ENCODE data around the gene SNRPE.
"Not testable (repeated sequence)": the region's sequence is repeated elsewhere in the genome, so short reads cannot be mapped to it uniquely, and the experiment has no call there.

Gene SNRPE

DNA sequence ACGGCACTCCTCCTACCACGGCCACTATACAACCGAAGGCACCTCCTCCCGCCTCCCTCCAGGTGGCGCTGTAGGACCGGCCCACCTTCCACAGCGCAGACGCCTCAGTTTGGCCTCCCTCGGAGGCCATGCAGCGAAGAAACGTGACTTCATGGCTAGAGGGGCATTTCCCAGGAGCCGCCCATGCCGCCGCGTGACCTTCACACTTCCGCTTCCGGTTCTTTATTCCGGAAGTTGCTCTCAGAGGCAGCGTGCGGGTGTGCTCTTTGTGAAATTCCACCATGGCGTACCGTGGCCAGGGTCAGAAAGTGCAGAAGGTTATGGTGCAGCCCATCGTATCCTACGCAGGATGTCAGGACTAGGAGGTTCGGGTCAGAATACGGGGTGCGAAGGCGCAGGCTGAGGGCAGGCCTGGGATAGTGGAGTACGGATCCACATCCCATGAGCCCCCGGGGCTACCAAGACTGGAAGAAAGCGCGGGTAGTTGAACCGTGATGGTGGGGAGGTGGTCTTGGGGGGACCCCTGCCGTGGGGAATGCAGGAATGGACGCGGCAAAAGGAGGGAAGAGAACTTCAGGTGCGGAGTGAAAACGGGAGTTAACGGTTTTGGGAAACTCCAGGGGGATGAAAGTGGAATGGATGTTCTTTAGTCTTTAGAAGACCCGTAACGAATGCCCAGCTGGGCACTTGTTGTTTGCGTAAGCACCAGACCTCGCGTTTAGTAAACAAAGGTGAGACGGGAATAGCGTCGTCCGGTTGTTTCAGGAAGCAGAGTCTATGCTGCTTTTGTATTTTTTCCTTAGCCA is at the start of gene SNRPE:
TSS of gene SNRPE (plus strand) at position 221 of the 806 bp plus-strand sequence. CDS start at position 282, 61 bp downstream.
- DNase-seq (ENCODE audit: low read depth) = peak; percentile 95

DNA sequence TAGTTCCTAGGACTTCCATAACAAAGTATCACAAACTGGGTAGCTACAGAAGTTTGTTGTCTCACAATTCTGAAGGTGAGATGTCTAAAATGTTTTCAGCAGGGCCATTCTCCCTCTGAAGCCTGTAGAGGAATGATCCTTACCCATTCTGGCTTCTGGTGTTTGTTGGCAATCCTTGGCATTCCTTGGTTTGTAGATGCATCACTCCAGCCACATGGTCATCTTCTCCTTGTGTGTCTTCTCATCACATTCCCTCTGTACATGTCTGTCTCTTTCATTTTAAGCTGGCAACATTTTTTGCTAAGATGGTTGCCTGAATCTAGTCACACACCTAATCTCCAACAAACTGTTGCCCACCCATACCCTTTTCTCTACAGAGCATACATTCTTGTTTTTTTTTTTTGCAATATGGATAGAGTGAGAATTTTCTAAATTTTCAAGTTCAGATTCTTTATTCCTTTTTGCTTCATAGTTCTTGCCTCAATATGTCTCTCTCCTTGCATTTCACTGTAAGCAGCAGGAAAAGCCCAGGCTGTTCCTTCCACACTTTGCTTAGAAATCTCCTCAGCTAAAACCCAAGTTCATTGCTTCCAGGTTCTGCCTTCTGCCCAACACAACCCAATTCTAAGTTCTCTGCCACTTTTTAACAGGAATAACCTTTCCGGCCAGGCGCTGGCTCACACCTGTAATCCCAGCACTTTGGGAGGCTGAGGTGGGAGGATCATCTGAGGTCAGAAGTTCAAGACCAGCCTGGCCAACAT is 47.6 kb upstream of the SNRPE start:
- DNase-seq (ENCODE audit: low read depth) = no peak

DNA sequence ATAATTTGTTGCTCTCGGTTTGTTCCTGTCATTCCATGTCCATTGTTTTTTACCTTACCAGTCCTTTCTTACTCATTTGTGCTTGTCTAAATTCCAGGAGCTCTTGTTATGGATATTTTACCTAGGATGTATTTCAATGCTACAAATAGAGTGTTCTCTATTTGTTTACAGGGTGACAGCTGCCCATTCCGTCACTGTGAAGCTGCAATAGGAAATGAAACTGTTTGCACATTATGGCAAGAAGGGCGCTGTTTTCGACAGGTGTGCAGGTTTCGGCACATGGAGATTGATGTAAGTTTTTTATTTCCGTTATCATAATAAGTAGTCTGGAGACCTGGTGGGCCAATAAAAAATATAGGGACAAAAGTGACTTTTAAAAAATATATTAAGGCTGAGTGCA is 43.0 kb upstream of the SNRPE start:
- DNase-seq (ENCODE audit: low read depth) = no peak

DNA sequence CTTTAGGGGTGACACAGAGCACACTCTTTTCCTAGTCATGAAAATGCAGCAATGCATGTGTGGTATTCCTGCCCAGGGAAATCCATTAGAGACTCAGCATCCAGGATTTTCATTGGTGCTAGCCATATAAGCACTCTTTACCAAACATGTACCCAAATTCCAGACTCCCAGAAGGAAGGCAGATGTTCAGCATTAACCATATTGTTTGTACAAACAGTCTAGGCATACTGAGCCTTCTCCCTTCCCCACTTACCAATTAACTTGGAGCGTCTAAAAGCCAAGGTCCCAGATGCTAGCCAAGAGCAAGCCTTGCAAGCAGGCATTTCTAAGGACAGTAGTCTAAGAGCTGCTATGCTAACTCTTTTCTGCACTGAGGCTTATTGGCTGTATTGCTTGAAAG is 38.1 kb upstream of the SNRPE start:
- no peak for DNase-seq (ENCODE audit: low read depth)

DNA sequence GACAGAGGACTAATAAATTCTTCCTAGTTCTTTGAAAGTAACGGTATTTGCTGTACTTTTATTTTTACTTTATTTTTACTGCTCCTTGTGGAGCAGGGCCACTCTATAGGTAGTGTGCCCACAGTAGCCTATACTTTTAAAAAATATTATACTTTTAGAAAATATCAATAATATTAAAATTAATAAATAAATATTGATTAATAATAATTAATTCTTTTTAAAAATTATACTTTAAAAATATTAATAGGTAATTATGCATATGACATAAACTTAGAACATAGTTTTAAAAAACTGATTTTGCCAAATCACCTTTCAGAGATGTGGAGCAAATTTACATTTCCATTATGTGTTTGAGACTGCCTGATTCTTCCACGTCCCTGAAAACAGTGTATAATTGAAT is 35.2 kb upstream of the SNRPE start:
- DNase-seq (ENCODE audit: low read depth) = no peak

DNA sequence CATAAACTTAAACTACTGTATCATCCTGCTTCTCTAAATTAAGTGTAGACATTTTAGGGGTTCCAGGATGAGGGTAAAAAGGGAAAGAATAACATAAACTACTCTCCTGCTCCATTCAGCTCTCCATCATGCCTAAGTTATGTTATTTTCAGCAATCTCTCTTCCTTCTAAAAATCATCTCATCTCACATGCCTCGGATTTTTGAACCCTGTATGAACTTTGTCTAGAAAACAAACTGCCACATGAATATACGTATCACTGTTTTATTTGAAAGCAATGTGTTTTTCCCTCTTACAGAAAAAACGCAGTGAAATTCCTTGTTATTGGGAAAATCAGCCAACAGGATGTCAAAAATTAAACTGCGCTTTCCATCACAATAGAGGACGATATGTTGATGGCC is 33.4 kb upstream of the SNRPE start:
- DNase-seq (ENCODE audit: low read depth) = no peak

DNA sequence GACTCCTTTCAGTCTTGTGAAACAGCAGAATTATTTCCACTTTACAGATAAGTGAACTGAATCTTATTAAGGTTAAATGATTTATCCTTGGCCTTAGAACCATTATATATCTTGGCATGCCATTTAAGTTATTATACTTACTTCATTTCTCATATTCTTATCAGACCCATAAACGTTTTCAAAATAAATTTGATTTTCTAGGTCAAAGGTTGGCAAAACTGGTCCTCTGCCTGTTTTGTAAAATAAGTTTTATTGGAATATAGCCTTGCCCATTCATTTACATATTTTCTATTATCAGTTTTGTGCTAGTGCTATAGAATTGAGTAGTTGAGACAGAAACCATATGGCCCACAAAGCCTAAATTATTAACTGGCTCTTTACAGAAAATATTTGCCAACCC is 32.9 kb upstream of the SNRPE start:
- no peak for DNase-seq (ENCODE audit: low read depth)

DNA sequence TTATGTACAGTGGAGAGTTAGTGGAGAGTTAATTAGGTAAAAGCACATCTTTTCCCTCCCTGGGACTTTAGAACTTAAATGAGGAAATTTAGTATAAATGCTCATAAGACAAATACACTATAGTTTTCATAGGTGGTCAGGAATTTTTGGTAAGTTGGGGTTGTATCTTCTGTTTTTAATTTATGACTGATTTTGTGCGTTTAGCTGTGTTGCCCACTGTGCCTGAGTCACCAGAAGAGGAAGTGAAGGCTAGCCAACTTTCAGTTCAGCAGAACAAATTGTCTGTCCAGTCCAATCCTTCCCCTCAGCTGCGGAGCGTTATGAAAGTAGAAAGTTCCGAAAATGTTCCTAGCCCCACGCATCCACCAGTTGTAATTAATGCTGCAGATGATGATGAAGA is 32.2 kb upstream of the SNRPE start:
- not testable (repeated sequence) for DNase-seq (ENCODE audit: low read depth)

DNA sequence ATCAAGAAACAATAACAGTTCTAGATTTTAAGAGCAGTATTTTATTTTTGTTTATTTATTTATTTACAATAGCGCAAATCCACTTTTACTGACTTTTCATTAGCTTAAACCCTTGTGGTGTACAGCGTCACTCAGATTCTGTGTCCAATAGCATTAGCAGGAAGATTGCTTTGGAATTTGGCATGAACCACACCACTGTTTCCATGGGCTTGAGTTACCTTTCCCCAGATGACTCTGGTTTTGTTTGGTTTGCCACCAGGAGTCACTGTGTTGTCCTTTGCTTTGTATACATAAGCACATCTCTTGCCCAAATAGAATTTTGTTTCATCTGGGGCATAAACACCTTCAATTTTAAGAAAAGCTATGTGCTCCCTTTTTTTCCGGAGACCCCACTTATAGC is 25.9 kb upstream of the SNRPE start:
- no peak for DNase-seq (ENCODE audit: low read depth)

DNA sequence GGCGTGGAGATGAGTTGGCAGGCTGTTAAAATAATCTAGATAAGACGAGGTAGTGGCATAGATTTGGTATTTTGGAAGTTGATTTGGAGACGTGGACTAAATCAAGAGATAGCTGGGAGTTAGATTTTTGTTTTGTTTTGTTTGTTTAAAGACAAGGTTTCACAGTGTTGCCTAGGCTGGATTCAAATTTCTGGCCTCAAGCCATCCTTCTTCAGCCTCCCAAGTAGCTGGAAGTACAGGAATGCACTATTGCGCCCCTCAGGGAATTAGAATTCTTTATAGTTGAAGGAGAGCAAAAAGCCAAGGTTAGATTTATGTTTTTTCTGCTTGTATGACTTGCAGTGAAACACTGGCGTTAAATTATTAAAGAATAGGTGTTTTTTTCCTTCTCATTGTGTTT is 22.3 kb upstream of the SNRPE start:
- no peak for DNase-seq (ENCODE audit: low read depth)

DNA sequence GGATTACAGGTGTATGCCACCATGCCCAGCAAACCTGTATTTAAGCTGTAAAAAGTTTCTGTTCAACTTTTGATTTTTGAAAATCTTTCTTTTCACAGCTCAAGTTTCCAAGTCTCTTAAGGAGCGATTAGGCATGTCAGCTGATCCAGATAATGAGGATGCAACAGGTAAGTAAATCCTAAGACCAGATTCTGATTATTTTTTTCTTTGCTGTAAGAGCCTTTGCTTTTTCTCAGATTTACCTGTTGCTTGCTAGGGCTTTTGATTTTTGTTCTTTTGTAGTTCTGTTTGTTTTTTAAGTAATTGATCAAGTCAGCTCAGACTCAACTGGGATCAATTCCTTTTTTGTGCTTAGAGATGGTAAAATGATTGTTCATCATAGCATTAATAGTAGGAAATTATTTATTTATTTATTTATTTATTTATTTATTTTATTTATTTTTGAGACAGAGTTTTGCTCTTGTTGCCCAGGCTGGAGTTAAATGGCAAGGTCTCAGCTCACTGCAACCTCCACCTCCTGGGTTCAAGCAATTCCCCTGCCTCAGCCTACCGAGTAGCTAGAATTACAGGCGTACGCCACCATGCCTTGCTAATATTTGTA is 21.1 kb upstream of the SNRPE start:
- DNase-seq (ENCODE audit: low read depth) = no peak

DNA sequence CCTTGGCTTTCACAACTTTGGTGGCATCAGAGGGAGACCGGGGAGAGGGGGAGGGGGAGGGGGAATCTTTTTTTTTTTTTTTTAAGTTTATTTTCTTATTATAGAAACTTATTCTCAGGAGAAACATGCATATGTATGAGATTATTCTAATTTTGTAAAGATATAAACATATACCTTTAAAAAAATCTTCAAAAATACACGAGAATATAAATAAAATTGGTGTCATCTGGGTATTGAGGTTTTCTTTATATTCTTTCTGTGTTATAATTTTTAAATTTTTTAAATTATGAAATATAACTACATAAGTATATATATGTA is 18.9 kb upstream of the SNRPE start:
- no peak for DNase-seq (ENCODE audit: low read depth)

DNA sequence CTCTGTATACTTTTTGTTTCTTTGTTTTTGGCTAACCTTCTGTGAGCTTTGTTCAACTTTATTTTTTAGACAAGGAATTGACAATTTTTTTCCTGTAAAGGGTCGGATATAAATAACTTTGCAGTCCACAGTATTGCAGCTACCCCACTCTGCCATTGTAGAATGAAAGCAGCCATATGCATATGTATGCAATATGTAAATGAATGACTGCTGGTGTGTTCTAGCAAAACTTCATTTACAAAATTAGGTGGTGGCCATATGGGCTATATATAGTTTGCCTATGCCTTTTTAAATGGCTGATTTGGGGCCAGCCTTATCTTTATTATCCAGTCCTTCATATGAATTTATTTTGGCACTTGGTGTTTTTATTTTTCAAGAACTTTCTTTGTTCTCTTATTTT is 18.0 kb upstream of the SNRPE start:
- no peak for DNase-seq (ENCODE audit: low read depth)

DNA sequence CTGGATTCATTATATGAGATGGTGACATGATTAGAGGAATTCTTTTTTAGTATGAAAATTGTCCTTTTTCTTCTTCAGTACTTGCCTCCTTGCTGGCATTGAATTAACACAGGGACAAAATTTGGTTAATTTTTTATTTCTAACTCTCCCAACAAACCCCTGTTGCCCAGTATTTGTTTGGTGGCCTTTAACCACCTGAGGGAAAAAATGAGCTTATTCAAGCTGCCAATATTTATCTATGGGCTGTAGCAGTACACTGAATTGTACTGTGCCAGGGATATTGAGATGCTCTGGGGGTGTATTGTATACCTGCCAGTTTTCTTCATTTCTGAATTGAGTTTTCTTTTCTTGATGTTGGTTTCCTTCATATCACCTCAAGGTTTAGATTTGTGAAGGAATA is 8.3 kb upstream of the SNRPE start:
- not testable (repeated sequence) for DNase-seq (ENCODE audit: low read depth)

DNA sequence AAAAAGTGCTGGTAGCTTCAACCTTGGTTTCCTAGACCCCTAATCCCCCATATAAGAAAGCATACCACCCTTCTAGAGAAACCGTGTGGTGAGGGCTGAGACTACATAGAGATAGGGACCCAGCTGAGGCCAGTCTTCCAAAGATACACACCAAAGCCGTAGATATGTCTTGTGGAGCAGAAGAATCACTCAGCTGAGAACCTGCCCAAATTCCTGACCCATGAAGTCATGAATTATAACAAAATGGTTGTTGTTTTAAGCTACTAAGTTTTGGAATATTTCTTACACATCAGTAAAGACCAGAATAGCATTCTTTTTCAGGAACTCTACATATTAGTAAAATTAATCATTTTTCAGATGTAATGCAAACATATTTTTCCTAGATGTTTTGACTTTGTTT is 3.3 kb upstream of the SNRPE start:
- no peak for DNase-seq (ENCODE audit: low read depth)

DNA sequence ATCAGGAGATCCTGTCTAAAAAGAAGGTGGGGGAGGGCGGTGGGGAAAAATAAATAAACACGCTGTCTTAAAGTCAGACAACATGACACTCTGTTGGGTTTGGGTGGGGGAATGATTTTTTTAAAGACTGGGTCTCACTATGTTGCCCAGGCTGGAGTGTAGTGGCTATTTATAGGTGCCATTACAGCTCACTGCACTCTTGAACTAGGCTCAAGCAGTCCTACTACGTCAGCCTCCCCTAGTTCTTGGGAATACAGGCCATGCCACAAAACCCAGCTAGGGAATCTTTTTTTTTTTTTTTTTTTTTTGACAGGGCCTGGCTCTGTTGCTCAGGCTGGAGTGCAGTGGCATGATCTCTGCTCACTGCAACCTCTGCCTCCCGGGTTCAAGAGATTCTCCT is 2.4 kb upstream of the SNRPE start:
- DNase-seq (ENCODE audit: low read depth) = no peak

DNA sequence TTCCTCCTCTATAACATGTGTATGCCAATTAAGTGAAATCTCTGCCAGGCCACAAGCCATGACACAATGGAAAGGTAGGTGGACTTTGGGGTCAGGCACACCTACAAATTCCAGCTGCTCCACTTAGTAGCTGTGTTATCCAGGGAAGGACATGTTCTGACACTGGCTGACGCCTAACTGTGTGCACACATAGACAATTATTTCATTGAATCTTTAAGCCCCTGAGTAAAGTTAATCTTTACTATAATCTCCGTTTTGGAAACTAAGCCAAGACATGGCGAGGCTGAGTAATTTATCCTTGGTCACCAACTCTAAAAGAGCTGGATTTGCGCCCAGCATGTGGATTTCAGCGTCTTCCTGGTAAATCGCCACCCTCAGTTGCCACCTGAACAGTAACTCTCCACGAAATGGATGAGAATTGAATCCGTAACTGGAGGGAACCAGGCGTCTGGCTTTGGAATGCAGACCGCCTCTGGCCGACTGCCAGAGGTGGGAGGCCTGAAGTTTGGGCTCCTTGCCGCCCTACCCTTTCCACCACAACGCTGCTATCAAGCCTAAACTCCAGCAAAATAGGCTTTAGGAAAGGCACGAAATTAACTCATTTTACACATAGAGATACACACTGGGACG is 888 bp upstream of the SNRPE start:
- DNase-seq (ENCODE audit: low read depth) = no peak

DNA sequence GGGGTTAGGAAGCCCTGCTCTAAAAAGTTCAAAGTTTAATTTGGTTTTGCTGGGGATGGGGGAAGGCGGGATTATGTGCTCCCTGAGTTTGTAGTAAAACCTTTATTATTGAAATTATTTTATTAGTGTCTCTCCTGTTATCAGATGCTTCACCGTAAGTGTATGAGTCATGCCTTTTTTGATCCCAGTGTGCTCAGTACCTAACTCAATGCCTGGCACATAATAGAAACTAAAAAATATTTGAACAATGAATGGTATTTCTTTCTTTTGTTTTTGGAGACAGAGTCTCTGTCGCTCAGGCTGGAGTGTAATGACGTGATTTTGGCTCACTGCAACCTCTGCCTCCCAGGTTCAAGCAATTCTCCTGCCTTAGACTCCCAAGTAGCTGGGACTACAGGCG is 6.4 kb downstream of the SNRPE start:
- DNase-seq (ENCODE audit: low read depth) = no peak

DNA sequence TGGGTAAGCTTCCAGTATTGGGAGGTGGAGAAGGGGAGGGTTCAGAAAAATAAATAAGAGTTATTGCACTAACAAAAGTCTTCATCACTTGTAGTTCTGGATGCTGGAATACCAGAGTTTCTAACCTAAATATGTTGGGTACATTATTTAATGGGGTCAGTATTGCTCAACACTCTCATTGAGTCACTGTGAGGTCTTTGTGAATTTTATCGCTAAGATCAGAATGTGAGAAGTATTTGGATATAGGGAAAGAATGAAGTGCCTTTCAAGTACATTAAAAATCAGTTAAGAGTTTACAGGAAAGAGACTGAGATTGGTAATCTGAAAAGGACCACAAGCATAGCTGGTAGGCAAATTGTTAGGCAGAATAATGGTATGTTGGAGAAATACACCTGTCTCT is 8.8 kb downstream of the SNRPE start:
- DNase-seq (ENCODE audit: low read depth) = no peak

DNA sequence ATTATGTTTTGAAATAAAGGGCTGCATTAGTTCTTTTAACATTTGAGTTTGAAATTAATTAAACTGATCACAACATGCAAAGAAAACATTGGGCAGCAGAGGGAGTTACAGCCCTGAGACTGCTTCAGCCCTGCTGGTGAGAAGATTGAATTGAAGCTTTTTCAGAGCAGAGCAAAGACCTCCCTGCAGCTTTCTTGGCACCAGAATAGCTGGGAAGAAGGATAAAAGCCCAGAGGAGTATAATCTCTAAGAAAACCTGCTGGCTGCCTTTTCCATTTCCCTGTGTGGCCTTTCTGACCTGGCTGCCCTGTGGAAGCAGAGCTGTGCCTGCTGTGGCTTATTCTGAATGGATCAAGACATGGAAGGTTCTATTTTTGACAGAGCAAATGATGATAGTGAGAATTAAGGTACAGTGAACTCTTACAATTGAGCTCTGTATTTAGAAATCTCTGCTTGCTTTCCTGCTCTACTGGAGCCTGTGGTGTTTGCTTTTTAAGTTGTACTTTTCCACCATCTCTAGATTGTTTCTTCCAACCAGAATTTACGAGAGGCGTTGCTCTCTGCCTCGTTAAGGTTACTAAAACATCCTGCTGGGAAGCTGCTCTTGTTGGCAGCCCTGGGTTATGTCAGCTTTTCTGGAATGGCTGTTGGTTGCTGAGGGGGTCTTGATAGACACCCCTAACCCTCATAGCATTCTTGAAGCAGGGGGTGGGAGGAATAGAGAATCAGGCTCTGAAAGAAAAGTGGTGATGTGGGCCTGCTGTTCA is 9.9 kb downstream of the SNRPE start:
- DNase-seq (ENCODE audit: low read depth) = no peak

DNA sequence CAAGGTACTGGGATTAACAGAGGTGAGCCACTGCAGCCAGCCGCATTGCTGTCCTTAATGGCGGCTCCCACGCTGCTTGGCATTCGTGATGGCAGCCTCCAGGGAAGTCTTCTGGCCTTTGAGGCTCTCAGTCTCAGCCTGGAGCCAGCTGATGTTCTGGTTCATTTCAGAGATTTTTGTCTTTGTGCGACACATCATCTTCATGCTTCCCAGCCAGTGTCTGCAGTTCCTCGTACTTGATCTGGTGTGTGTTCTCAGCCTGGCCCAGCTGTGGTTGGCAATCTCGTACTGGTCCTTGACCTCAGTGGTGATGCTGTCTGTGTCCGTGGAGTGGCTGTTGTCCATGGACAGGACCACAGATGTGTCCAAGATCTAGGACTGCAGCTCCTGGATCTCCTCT is 11.7 kb downstream of the SNRPE start:
- no peak for DNase-seq (ENCODE audit: low read depth)

DNA sequence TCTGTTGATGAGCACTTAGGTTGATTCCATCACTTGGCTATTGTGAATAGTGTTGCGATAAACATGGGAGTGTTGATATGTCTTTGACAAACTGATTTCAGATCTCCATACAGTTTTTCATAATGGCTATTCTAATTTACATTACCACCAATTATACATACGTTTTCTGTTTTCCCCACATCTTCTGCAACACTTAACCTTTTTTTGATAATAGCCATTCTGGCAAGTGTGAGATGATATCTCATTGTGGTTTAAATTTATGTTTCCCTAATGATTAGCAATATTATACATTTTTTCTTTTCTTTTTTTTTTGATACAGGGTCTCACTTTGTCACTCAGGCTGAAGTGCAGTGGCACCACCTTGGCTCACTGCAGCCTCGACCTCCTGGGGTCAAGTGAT is 17.0 kb downstream of the SNRPE start:
- no peak for DNase-seq (ENCODE audit: low read depth)
